NB4 (cell line): ENCODE results near the gene SPRR1A.

ENCODE experiments used
- MYC ChIP-seq: IDR thresholded peaks from 2 replicates; pipeline ENCODE4 v1.6.1; 2011; ENCODE audit warnings: low read depth, low read length
- POLR2A ChIP-seq: IDR thresholded peaks from 2 replicates; pipeline ENCODE4 v1.6.1; 2011; ENCODE audit warnings: mild to moderate bottlenecking; ENCODE audit not compliant: insufficient read length; ENCODE audit errors: extremely low read depth
- TF ChIP-seq, protein P1 (sequence below): IDR thresholded peaks from one replicate; pipeline ENCODE4 v1.5.1; 2012; ENCODE audit warnings: low read depth, low read length
- TF ChIP-seq, protein P2 (sequence below): IDR thresholded peaks from 2 replicates; pipeline ENCODE4 v1.6.1; 2011; ENCODE audit warnings: low read depth, low read length

DNA sequence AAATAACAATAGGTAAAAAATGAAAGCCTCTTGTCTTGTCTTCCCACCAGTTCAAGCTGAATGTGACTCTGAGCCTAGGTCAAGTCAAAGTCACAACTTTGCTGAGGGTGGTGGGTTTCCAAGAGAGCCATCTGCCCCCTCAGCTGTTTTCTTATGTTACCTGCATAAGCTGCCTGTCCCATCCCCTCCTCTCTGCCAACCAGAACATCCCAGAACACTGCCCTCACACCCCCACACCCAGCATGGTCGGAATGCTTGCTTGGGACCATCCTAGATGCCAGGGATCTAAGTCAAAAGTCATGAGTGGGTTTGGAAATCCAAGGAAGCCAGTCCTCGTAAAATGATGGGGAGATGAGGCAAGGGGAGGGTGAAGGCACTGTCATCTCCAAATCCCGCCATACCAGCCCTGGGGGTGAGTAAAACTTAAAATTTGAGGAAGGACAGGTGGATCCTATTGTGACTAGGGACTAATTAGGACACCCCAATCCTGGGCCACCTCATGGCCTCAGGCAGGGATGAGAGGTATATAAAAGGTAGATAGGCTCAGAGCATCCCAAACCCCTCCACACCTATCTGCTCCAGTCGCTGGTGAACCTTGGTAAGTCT is 37.1 kb upstream of the SPRR1A start, which contains the start of gene SPRR5:
- TF ChIP-seq, protein P1, sequence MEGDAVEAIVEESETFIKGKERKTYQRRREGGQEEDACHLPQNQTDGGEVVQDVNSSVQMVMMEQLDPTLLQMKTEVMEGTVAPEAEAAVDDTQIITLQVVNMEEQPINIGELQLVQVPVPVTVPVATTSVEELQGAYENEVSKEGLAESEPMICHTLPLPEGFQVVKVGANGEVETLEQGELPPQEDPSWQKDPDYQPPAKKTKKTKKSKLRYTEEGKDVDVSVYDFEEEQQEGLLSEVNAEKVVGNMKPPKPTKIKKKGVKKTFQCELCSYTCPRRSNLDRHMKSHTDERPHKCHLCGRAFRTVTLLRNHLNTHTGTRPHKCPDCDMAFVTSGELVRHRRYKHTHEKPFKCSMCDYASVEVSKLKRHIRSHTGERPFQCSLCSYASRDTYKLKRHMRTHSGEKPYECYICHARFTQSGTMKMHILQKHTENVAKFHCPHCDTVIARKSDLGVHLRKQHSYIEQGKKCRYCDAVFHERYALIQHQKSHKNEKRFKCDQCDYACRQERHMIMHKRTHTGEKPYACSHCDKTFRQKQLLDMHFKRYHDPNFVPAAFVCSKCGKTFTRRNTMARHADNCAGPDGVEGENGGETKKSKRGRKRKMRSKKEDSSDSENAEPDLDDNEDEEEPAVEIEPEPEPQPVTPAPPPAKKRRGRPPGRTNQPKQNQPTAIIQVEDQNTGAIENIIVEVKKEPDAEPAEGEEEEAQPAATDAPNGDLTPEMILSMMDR = no peak
- TF ChIP-seq POLR2A (no peak), MYC (no peak)
- TF ChIP-seq, protein P2, sequence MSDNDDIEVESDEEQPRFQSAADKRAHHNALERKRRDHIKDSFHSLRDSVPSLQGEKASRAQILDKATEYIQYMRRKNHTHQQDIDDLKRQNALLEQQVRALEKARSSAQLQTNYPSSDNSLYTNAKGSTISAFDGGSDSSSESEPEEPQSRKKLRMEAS = no peak
